Measurements from ENCODE around the gene PRSS23.

DNA sequence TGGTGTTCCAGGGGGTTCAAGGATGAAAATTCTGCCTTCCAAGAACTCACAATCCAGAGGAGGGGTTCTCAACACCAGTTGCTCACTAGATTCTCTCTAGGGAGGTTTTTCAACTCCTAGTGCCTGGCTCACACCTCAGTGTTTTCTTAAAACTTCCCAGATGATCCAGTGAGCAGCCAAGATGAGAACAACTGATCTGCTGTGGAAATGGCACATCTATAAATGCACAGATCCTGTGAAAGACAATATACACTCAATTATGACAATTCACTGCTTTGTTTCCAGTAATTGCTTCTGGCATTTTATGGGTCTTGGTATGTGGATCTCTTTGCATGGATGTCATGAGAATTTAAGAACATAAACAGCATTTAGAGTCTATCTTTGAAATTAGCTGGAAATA, 45.2 kb upstream of the PRSS23 start:
- TF ChIP-seq, protein P1, sequence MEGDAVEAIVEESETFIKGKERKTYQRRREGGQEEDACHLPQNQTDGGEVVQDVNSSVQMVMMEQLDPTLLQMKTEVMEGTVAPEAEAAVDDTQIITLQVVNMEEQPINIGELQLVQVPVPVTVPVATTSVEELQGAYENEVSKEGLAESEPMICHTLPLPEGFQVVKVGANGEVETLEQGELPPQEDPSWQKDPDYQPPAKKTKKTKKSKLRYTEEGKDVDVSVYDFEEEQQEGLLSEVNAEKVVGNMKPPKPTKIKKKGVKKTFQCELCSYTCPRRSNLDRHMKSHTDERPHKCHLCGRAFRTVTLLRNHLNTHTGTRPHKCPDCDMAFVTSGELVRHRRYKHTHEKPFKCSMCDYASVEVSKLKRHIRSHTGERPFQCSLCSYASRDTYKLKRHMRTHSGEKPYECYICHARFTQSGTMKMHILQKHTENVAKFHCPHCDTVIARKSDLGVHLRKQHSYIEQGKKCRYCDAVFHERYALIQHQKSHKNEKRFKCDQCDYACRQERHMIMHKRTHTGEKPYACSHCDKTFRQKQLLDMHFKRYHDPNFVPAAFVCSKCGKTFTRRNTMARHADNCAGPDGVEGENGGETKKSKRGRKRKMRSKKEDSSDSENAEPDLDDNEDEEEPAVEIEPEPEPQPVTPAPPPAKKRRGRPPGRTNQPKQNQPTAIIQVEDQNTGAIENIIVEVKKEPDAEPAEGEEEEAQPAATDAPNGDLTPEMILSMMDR (IDR thresholded peaks at IDR 0.05): no peak
- TF ChIP-seq POLR2AphosphoS5 (IDR thresholded peaks at IDR 0.05) (no peak), POLR2A (IDR thresholded peaks at IDR 0.05) (no peak), EP300 (IDR thresholded peaks at IDR 0.05) (no peak)
